ENCODE measurements around the gene HOXD11.

DNA sequence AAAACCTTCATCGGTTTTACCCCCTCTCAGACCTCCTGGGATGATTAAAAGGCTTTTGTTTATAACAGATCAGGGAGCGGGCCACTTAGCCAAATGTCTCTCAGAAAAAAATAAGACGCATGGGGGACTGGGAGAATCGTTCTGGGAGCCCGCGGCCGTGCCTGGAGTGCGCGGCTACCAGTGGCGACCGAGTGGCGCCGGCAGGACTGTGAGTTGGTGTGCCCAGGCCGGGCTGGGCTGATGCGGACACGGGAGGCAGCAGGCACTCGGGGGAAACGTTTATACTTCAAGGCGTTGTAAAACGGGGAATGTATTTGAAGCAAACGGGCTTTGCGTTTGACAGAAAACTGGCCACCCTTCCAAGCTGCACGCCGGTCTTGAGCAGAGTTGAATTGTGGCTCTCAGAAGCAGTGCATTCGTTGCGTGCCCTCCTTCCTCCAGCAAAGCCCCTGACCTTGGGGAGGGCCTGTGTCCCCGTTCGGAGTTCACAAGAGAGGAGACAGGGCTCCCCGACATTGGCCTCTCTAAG lies 4.8 kb downstream of the HOXD11 start:
- TF ChIP-seq POLR2A (IDR thresholded peaks at IDR 0.05; ENCODE audit: low read depth, low read length), result no peak
- TF ChIP-seq, protein P1, sequence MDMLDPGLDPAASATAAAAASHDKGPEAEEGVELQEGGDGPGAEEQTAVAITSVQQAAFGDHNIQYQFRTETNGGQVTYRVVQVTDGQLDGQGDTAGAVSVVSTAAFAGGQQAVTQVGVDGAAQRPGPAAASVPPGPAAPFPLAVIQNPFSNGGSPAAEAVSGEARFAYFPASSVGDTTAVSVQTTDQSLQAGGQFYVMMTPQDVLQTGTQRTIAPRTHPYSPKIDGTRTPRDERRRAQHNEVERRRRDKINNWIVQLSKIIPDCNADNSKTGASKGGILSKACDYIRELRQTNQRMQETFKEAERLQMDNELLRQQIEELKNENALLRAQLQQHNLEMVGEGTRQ (IDR thresholded peaks at IDR 0.05; ENCODE audit: low read depth, low read length), result no peak
